IPS DF 4.7 (cell line): ENCODE data around the gene U2AF2.

ENCODE experiments used
- DNase-seq: peaks from one replicate; pipeline ENCODE4 v3.0.0-alpha.2; 2013; ENCODE audit warnings: low spot score; ENCODE audit errors: extremely low read depth

Gene U2AF2

GRCh38 chr19:55621673-55622231, 33.1 kb upstream of the U2AF2 start:
- no peak for DNase-seq

GRCh38 chr19:55622242-55622969, 32.4 kb upstream of the U2AF2 start:
- DNase-seq = no peak

- no peak for DNase-seq
Measured at GRCh38 chr19:55623130-55623529, 31.7 kb upstream of the U2AF2 start.

GRCh38 chr19:55623561-55623960, 31.3 kb upstream of the U2AF2 start:
- DNase-seq = no peak

- no peak for DNase-seq
Measured at GRCh38 chr19:55624109-55625003, 30.5 kb upstream of the U2AF2 start, which contains the start of gene ZNF784. Gene ZNF784, minus strand, starts transcription at chr19:55624566. Its CDS starts 5 bp downstream, at chr19:55624561.

GRCh38 chr19:55625004-55625326, 29.9 kb upstream of the U2AF2 start:
- DNase-seq = no peak

GRCh38 chr19:55626350-55626749, 28.5 kb upstream of the U2AF2 start:
- DNase-seq = no peak

- DNase-seq = no peak
Measured at GRCh38 chr19:55632463-55632834, 22.4 kb upstream of the U2AF2 start.

- no peak for DNase-seq
Measured at GRCh38 chr19:55633861-55634260, 21.0 kb upstream of the U2AF2 start.

GRCh38 chr19:55635334-55635717, 19.5 kb upstream of the U2AF2 start:
- no peak for DNase-seq

GRCh38 chr19:55635856-55636440, 18.9 kb upstream of the U2AF2 start:
- DNase-seq = no peak

GRCh38 chr19:55636723-55637122, 18.1 kb upstream of the U2AF2 start:
- no peak for DNase-seq

GRCh38 chr19:55637534-55637933, 17.3 kb upstream of the U2AF2 start:
- DNase-seq = no peak

GRCh38 chr19:55638864-55639359, 15.9 kb upstream of the U2AF2 start:
- DNase-seq = no peak

- DNase-seq = no peak
Measured at GRCh38 chr19:55640043-55640576, 14.7 kb upstream of the U2AF2 start.

- DNase-seq = no peak
Measured at GRCh38 chr19:55640577-55641425, 14.0 kb upstream of the U2AF2 start, which contains the start of gene ZNF580. Gene ZNF580, plus strand, starts transcription at chr19:55641002. Its CDS starts 1,507 bp downstream, at chr19:55642509.

GRCh38 chr19:55641426-55642152, 13.2 kb upstream of the U2AF2 start:
- DNase-seq = no peak

- DNase-seq = no peak
Measured at GRCh38 chr19:55642153-55643002, 12.5 kb upstream of the U2AF2 start.
